Neural cell (in vitro differentiated cells): ENCODE results near the gene P4HTM. TPM values are rescaled to one million over a fixed set of nuclear protein-coding genes. Genes with fewer than 3 reads are reported as not detected.
A peak's percentile ranks its signal among the peaks of the same experiment; 100 is the strongest.

ENCODE experiments used
- H2AFZ ChIP-seq: fragments of 200-600, 300-800 bp; sonication (generic), shearing (Covaris generic); 2 replicates; pipeline ENCODE4 v1.6.0; 2014; ENCODE audit warnings: low read depth, mild to moderate bottlenecking, antibody characterized with exemption, low read length, moderate library complexity
- H3F3A ChIP-seq: fragments of 200-600 bp; shearing (Covaris generic); 2 replicates; pipeline ENCODE4 v1.6.1; 2016; ENCODE audit warnings: mild to moderate bottlenecking, moderate library complexity, mixed read lengths, antibody characterized with exemption, low read length; ENCODE audit not compliant: insufficient read depth, poor library complexity, severe bottlenecking
- H3K27ac ChIP-seq: fragments of 200-600, 300-800 bp; sonication (generic), shearing (Covaris generic); 2 replicates; pipeline ENCODE4 v1.5.1; 2014; ENCODE audit warnings: mild to moderate bottlenecking, low read length, moderate library complexity
- H3K27me3 ChIP-seq: fragments of 300-800, 200-600 bp; sonication (generic), shearing (Covaris generic); 2 replicates; pipeline ENCODE4 v1.6.0; 2014; ENCODE audit warnings: mild to moderate bottlenecking, low read depth, low read length, moderate library complexity; ENCODE audit not compliant: insufficient read depth
- H3K36me3 ChIP-seq: fragments of 300-800, 200-600 bp; sonication (generic), shearing (Covaris generic); 2 replicates; pipeline ENCODE4 v1.5.1; 2014; ENCODE audit warnings: mild to moderate bottlenecking, antibody characterized with exemption, low read length, moderate library complexity; ENCODE audit not compliant: insufficient read depth
- H3K4me2 ChIP-seq: fragments of 300-800, 200-600 bp; sonication (generic), shearing (Covaris generic); 2 replicates; pipeline ENCODE4 v1.6.0; 2014; ENCODE audit warnings: mild to moderate bottlenecking, low read length
- H3K4me3 ChIP-seq: fragments of 300-800, 200-600 bp; sonication (generic), shearing (Covaris generic); 2 replicates; pipeline ENCODE4 v1.5.1; 2014; ENCODE audit warnings: mild to moderate bottlenecking, low read length, moderate library complexity
- H3K79me2 ChIP-seq: fragments of 200-600 bp; shearing (Covaris generic); replicated peaks from 2 replicates; pipeline ENCODE4 v1.6.0; 2014; ENCODE audit warnings: mild to moderate bottlenecking, low read length, moderate library complexity; ENCODE audit not compliant: insufficient read depth
- H3K9ac ChIP-seq: fragments of 300-800, 200-600 bp; sonication (generic), shearing (Covaris generic); 2 replicates; pipeline ENCODE4 v1.6.1; 2016; ENCODE audit warnings: mild to moderate bottlenecking, low read length, mixed read lengths
- H3K9me2 ChIP-seq: fragments of 200-600 bp; shearing (Covaris generic); 2 replicates; pipeline ENCODE4 v1.6.1; 2016; ENCODE audit warnings: mild to moderate bottlenecking, low read length, mixed read lengths; ENCODE audit not compliant: insufficient read depth
- H3K9me3 ChIP-seq: fragments of 200-600, 300-800 bp; sonication (generic), shearing (Covaris generic); 2 replicates; pipeline ENCODE4 v1.6.1; 2016; ENCODE audit warnings: mild to moderate bottlenecking, mixed run types, low read length, moderate library complexity, mixed read lengths
- H4K20me1 ChIP-seq: fragments of 200-600 bp; shearing (Covaris generic); 2 replicates; pipeline ENCODE4 v1.6.1; 2016; ENCODE audit warnings: mild to moderate bottlenecking, mixed run types; ENCODE audit not compliant: insufficient read depth
- EP300 ChIP-seq: fragments of 450-650 bp; conservative IDR thresholded peaks from 2 replicates; pipeline ENCODE4 v1.6.1; 2014; ENCODE audit warnings: antibody characterized with exemption, mild to moderate bottlenecking, moderate library complexity; ENCODE audit not compliant: poor library complexity, severe bottlenecking
- EZH2 ChIP-seq: fragments of 200-600, 300-800 bp; shearing (Covaris generic), sonication (generic); IDR thresholded peaks from 2 replicates; pipeline ENCODE4 v1.6.1; 2014; ENCODE audit warnings: antibody characterized with exemption, low read length, borderline replicate concordance, mild to moderate bottlenecking; ENCODE audit not compliant: insufficient read depth, poor library complexity, severe bottlenecking
- MXI1 ChIP-seq: fragments of 450-650 bp; conservative IDR thresholded peaks from 2 replicates; pipeline ENCODE4 v1.6.1; 2014; ENCODE audit warnings: antibody characterized with exemption, mild to moderate bottlenecking; ENCODE audit not compliant: poor library complexity, severe bottlenecking
- POLR2AphosphoS5 ChIP-seq: IDR thresholded peaks from 2 replicates; pipeline ENCODE4 v1.6.1; 2012
- RAD21 ChIP-seq: fragments of 450-650 bp; conservative IDR thresholded peaks from 2 replicates; pipeline ENCODE4 v1.6.1; 2014; ENCODE audit warnings: antibody characterized with exemption, mild to moderate bottlenecking, moderate library complexity
- SMC3 ChIP-seq: fragments of 450-650 bp; conservative IDR thresholded peaks from 2 replicates; pipeline ENCODE4 v1.6.1; 2014; ENCODE audit warnings: antibody characterized with exemption, mild to moderate bottlenecking, moderate library complexity; ENCODE audit not compliant: poor library complexity
- TAF1 ChIP-seq: IDR thresholded peaks from 2 replicates; pipeline ENCODE4 v1.6.1; 2012; ENCODE audit warnings: low read depth
- polyA plus RNA-seq: library from polyadenylated mRNA; depleted of rRNA; stranded (reverse); fragments of >200 nt; gene quantifications from 2 replicates; pipeline ENCODE4 v1.2.3, GENCODE V29; 2014
- TF ChIP-seq, protein P1 (sequence below): fragments of 450-650 bp; IDR thresholded peaks from 2 replicates; pipeline ENCODE4 v1.5.1; 2014; ENCODE audit warnings: antibody characterized with exemption, mild to moderate bottlenecking, moderate library complexity; ENCODE audit not compliant: poor library complexity, severe bottlenecking
- TF ChIP-seq, protein P2 (sequence below): IDR thresholded peaks from 2 replicates; pipeline ENCODE4 v1.6.1; 2012; ENCODE audit warnings: borderline replicate concordance

Gene P4HTM
- polyA plus RNA-seq, 1 donor from 2014 or later: 97.3 TPM

DNA sequence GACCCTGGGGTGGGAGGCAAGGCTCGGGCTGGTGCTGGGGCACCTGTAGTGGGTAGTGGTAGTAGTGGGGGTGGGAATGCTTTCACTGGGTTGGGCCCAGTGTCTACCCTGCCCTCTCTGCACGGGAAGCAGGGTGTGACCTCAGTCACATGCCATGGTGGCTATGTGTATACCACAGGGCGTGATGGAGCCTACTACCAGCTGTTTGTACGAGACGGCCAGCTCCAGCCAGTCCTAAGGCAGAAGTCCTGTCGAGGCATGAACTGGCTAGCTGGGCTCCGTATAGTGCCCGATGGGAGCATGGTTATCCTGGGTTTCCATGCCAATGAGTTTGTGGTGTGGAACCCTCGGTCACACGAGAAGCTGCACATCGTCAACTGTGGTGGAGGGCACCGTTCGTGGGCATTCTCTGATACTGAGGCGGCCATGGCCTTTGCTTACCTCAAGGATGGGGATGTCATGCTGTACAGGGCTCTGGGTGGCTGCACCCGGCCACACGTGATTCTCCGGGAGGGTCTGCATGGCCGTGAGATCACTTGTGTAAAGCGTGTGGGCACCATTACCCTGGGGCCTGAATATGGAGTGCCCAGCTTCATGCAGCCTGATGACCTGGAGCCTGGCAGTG lies 23.2 kb downstream of the P4HTM start:
- H4K20me1 ChIP-seq: peaks cover 13% of the 10 kb centered on the region
- H2AFZ ChIP-seq: no peak overlapping the region
- no peak overlapping the region for H3K4me3 ChIP-seq
- H3K27me3 ChIP-seq: no peaks in the 10 kb centered on the region
- no peaks in the 10 kb centered on the region for H3F3A ChIP-seq
- no peak overlapping the region for H3K4me2 ChIP-seq
- H3K9me3 ChIP-seq: no peaks in the 10 kb centered on the region
- H3K9me2 ChIP-seq: no peaks in the 10 kb centered on the region
- no peaks in the 10 kb centered on the region for H3K36me3 ChIP-seq
- H3K79me2 ChIP-seq: peaks cover 47% of the 10 kb centered on the region
- no peak overlapping the region for H3K27ac ChIP-seq
- no peak overlapping the region for H3K9ac ChIP-seq
- no peak for TF ChIP-seq MXI1
- TF ChIP-seq POLR2AphosphoS5: peak; percentile 19

DNA sequence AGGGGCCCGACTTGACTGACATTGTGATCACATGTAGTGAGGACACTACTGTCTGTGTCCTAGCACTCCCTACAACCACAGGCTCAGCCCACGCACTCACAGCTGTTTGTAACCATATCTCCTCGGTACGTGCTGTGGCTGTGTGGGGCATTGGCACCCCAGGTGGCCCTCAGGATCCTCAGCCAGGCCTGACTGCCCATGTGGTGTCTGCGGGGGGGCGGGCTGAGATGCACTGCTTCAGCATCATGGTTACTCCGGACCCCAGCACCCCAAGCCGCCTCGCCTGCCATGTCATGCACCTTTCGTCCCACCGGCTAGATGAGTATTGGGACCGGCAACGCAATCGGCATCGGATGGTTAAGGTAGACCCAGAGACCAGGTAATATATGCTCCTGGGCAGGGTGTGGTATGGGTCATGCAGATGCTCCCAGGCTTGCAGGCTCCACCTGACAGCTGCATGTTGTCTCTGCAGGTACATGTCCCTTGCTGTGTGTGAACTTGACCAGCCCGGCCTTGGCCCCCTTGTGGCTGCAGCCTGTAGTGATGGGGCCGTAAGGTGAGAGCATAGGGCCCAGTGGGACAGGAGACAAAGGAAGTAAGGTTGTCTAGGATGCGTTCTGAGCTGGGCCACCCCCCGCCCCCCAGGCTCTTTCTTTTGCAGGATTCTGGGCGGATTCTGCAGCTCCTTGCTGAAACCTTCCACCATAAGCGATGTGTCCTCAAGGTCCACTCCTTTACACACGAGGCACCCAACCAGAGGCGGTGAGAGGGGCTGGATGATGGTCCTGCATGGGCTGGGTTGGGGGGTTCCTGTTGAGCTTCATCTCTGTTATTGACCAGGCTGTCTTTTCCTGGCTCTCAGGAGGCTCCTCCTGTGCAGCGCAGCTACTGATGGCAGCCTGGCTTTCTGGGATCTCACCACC lies 24.0 kb downstream of the P4HTM start:
- TF ChIP-seq, protein P1, sequence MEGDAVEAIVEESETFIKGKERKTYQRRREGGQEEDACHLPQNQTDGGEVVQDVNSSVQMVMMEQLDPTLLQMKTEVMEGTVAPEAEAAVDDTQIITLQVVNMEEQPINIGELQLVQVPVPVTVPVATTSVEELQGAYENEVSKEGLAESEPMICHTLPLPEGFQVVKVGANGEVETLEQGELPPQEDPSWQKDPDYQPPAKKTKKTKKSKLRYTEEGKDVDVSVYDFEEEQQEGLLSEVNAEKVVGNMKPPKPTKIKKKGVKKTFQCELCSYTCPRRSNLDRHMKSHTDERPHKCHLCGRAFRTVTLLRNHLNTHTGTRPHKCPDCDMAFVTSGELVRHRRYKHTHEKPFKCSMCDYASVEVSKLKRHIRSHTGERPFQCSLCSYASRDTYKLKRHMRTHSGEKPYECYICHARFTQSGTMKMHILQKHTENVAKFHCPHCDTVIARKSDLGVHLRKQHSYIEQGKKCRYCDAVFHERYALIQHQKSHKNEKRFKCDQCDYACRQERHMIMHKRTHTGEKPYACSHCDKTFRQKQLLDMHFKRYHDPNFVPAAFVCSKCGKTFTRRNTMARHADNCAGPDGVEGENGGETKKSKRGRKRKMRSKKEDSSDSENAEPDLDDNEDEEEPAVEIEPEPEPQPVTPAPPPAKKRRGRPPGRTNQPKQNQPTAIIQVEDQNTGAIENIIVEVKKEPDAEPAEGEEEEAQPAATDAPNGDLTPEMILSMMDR: peak; percentile 38
- TF ChIP-seq EP300: no peak
- Histone ChIP-seq H3K9me2 (no peaks in the 10 kb centered on the region), H4K20me1 (peaks cover 9% of the 10 kb centered on the region)

DNA sequence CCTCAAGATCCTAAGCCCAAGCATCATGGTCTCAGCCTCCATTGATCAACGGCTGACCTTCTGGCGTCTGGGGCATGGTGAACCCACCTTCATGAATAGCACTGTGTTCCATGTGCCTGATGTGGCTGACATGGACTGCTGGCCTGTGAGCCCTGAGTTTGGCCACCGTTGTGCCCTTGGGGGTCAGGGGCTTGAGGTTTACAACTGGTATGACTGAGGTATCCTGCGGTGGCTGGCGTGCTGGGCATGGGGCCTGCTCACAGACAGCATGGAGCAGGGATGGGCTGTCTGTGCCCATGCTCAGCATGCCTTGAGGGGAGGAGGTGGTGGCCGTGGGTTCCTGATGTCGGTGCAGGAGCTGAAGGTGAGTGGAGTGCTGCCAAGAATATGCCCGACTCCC lies 25.0 kb downstream of the P4HTM start:
- Histone ChIP-seq H3K9ac (no peak overlapping the region), H3K36me3 (no peaks in the 10 kb centered on the region), H3K9me3 (no peaks in the 10 kb centered on the region), H3K79me2 (peaks cover 35% of the 10 kb centered on the region), H3K27me3 (no peaks in the 10 kb centered on the region), H2AFZ (no peak overlapping the region), H3F3A (no peaks in the 10 kb centered on the region), H3K27ac (no peak overlapping the region), H3K9me2 (no peaks in the 10 kb centered on the region), H3K4me2 (no peak overlapping the region), H3K4me3 (no peak overlapping the region), H4K20me1 (peaks cover 9% of the 10 kb centered on the region)
- TF ChIP-seq RAD21: no peak
- TF ChIP-seq, protein P1: no peak
- no peak for TF ChIP-seq TAF1
- TF ChIP-seq EP300: no peak
- TF ChIP-seq EZH2: no peak
- TF ChIP-seq MXI1: no peak
- TF ChIP-seq, protein P2, sequence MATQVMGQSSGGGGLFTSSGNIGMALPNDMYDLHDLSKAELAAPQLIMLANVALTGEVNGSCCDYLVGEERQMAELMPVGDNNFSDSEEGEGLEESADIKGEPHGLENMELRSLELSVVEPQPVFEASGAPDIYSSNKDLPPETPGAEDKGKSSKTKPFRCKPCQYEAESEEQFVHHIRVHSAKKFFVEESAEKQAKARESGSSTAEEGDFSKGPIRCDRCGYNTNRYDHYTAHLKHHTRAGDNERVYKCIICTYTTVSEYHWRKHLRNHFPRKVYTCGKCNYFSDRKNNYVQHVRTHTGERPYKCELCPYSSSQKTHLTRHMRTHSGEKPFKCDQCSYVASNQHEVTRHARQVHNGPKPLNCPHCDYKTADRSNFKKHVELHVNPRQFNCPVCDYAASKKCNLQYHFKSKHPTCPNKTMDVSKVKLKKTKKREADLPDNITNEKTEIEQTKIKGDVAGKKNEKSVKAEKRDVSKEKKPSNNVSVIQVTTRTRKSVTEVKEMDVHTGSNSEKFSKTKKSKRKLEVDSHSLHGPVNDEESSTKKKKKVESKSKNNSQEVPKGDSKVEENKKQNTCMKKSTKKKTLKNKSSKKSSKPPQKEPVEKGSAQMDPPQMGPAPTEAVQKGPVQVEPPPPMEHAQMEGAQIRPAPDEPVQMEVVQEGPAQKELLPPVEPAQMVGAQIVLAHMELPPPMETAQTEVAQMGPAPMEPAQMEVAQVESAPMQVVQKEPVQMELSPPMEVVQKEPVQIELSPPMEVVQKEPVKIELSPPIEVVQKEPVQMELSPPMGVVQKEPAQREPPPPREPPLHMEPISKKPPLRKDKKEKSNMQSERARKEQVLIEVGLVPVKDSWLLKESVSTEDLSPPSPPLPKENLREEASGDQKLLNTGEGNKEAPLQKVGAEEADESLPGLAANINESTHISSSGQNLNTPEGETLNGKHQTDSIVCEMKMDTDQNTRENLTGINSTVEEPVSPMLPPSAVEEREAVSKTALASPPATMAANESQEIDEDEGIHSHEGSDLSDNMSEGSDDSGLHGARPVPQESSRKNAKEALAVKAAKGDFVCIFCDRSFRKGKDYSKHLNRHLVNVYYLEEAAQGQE: no peak
- TF ChIP-seq POLR2AphosphoS5: no peak
- TF ChIP-seq SMC3: no peak

More for the DNA sequence above, 24.0 kb downstream of the P4HTM start:
- H3K4me3 ChIP-seq: no peak overlapping the region
- H3K9ac ChIP-seq: no peak overlapping the region
- no peaks in the 10 kb centered on the region for H3K9me3 ChIP-seq
- no peak overlapping the region for H3K4me2 ChIP-seq
- no peak overlapping the region for H3K27ac ChIP-seq
- no peaks in the 10 kb centered on the region for H3F3A ChIP-seq
- no peaks in the 10 kb centered on the region for H3K27me3 ChIP-seq
- no peaks in the 10 kb centered on the region for H3K36me3 ChIP-seq
- H3K79me2 ChIP-seq: peaks cover 39% of the 10 kb centered on the region
- no peak overlapping the region for H2AFZ ChIP-seq
